DMS79 (cell line): ENCODE data around the gene USHBP1.
A peak's percentile ranks its signal among the peaks of the same experiment; 100 is the strongest.
"Not testable (repeated sequence)": the region's sequence is repeated elsewhere in the genome, so short reads cannot be mapped to it uniquely, and the experiment has no call there.

Experiments
- DNase-seq: peaks from one replicate; lab custom pipeline; 2025; lab: John Stamatoyannopoulos, UW

The USHBP1 gene

GRCh38 chr19:17294051-17294891 is 29.7 kb upstream of the USHBP1 start:
- DNase-seq = no peak

GRCh38 chr19:17293605-17294004 is 29.1 kb upstream of the USHBP1 start:
- DNase-seq = no peak

- no peak for DNase-seq
Observed at GRCh38 chr19:17292301-17293074, 27.9 kb upstream of the USHBP1 start.

DNA sequence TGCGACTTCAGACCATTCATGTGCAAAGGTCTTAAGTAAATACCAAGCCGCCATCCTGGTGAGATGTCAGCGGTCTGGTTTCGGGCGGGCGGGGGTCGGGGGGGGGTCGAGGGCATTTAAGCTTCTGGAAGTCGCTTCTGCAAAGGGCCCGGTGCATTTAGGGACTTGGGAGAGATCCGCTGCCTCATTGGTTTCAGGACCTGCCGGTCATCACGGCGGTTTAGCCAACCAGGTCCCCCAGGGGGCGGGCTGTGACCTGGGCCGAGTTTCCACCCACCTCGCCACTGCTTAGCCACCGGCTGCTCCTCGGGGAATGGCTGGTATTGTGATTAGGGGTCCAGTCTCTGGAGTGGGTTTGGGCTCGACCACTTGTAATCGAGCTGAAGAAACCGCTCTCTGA is 24.9 kb upstream of the USHBP1 start:
- no peak for DNase-seq

DNA sequence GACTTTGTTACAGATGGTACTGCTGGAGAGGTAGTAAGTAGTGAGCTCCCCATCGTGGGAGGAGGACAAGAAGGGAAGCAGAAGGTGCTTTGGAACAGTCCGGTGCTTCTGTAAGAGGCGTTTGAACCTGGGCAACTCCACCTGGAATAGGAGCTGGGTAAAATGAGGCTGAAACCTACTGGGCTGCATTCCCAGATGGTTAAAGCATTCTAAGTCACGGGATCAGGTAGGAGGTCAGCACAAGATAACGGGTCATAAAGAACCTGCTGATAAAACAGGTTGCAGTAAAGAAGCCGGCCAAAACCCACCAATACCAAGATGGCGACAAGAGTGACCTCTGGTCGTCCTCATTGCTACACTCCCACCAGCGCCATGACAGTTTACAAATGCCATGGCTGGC is 22.2 kb upstream of the USHBP1 start:
- DNase-seq = no peak

DNA sequence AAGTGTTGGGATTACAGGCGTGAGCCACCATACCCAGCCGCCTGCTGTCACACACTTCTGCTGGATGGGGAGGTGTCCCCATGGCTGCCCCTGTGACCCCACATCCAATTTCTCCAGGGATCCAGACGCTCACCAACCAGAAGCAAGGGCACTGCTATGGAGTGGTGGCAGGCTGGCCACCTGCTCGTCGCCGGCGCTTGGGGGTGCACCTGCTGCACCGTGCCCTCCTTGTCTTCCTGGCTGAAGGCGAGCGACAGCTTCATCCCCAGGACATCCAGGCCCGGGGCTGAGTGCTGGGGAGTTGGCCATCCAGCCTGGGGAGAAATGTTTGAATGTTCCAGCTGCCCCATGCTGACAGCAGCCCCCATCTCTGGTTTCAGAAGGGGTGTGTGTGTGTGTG is 21.7 kb upstream of the USHBP1 start:
- no peak for DNase-seq

GRCh38 chr19:17285415-17286135 is 21.0 kb upstream of the USHBP1 start:
- no peak for DNase-seq

GRCh38 chr19:17283504-17283996 is 19.0 kb upstream of the USHBP1 start:
- DNase-seq = no peak

GRCh38 chr19:17282488-17283125 is 18.1 kb upstream of the USHBP1 start:
- peak; percentile 74 for DNase-seq

GRCh38 chr19:17281391-17282304 is 17.1 kb upstream of the USHBP1 start, which contains the start of gene ANKLE1:
TSS of gene ANKLE1 (plus strand) at chr19:17281901. CDS start at chr19:17281921, 20 bp downstream.
- DNase-seq = peak; percentile 12

DNA sequence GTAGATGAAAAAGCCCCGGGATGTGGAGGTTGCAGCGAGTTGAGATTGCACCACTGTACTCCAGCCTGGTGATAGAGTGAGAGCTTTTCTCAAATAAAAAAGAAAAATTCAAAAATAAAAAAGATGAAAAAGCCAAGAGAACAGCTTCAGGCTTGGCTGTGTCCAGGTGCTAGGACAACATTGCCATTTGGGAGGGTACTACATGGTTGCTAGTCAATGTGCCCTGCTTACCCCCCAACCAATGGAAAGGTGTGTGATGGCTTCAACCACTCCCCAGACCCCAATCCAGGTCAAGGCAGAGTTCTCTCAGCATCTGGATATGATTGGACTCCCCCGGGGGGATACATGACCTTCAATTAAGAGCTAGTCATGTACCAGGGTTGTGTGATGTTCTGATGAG is 14.9 kb upstream of the USHBP1 start:
- DNase-seq = no peak

GRCh38 chr19:17275441-17276175 is 11.1 kb upstream of the USHBP1 start:
- no peak for DNase-seq

GRCh38 chr19:17274892-17275291 is 10.3 kb upstream of the USHBP1 start:
- not testable (repeated sequence) for DNase-seq

GRCh38 chr19:17268754-17269153 is 4.2 kb upstream of the USHBP1 start:
- DNase-seq = no peak

- peak; percentile 95 for DNase-seq
Observed at GRCh38 chr19:17266975-17267788, 2.6 kb upstream of the USHBP1 start, which contains the start of gene BABAM1. TSS of gene BABAM1 (plus strand) at chr19:17267443. CDS start at chr19:17268807, 1,364 bp downstream.

- no peak for DNase-seq
Observed at GRCh38 chr19:17266589-17266974, 2.0 kb upstream of the USHBP1 start.

GRCh38 chr19:17266026-17266425 is 1.5 kb upstream of the USHBP1 start:
- DNase-seq = no peak

DNA sequence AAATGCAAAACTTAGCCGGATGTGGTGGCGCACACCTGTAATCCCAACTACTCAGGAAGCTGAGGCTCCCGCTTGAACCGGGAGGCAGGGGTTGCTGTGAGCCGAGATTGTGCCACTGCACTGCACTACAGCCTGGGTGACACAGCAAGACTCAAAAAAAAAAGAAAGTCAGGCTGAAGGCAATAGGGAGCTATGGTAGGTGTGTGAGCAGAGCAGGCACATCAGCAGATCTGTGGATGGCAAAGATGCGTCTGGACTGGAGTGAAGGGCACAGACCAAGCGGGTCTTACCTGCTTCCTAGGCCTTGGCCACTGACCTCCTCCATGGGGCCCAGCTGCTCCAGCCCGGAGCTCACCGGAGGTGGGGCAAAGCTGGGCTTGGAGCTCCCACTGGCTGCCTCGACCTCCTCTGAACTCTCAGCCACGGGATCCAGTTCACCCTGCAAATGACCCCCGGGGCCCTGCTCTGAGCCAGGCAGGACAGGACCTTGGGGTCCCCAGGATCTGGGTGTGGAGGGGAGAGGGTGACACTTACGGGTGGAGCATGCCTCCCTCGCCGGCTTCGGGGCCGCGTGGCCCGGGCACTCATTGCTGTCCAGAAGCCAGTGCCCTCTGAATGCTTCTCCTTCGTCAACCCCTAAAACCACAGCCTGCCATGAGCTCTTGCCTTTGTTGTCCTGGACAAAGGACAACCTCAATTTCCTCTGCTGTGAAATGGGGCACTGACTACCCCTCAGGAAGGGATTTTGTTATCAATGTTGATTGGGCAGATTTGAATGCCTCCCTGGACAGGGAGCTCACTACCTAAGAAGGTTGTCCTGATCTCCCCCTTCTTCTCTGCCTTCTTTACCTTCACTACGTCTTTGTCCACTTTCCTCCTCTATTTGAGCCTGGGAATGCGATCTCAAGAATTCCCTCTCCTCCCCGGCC is 569 bp downstream of the USHBP1 start:
- no peak for DNase-seq
